Stimulated activated CD8-positive, alpha-beta memory T cell treated with anti-CD3 and anti-CD28 coated beads, Interleukin-4, amount 100 ng/mL, for 1 hour (primary cell): ENCODE results near the gene MVB12A.

ENCODE experiments used
- DNase-seq, 2 donors: peaks; one replicate each; pipeline ENCODE4 v3.0.0-alpha.2; 2020; ENCODE audit warnings: low read depth in 2 of 2, low spot score in 1 of 2

The MVB12A gene

GRCh38 chr19:17441241-17442021 is 21.6 kb downstream of the MVB12A start:
- DNase-seq = no peak

- DNase-seq = no peak
These were observed 25.8 kb downstream of the MVB12A start for GRCh38 chr19:17445526-17446165.

- DNase-seq = no peak
These were observed 27.9 kb downstream of the MVB12A start for GRCh38 chr19:17447704-17448130.

GRCh38 chr19:17448131-17448967 is 28.5 kb downstream of the MVB12A start, which contains the start of gene TMEM221:
Gene TMEM221, minus strand, starts transcription at chr19:17448668. Its CDS starts 206 bp downstream, at chr19:17448462.
- peak in 1 of 2 donors; percentile 21 for DNase-seq

- peak in 1 of 2 donors; percentile 8 for DNase-seq
These were observed 30.6 kb downstream of the MVB12A start for GRCh38 chr19:17450264-17451075.

GRCh38 chr19:17451820-17452219 is 32.0 kb downstream of the MVB12A start:
- DNase-seq = no peak

- no peak for DNase-seq
These were observed 34.8 kb downstream of the MVB12A start for GRCh38 chr19:17454576-17455071.

GRCh38 chr19:17455308-17456123 is 35.7 kb downstream of the MVB12A start:
- no peak for DNase-seq

GRCh38 chr19:17456127-17456526 is 36.3 kb downstream of the MVB12A start:
- no peak for DNase-seq

- no peak for DNase-seq
These were observed 37.8 kb downstream of the MVB12A start for GRCh38 chr19:17457616-17458015.

- DNase-seq = no peak
These were observed 39.1 kb downstream of the MVB12A start for GRCh38 chr19:17458970-17459369.

GRCh38 chr19:17460372-17461230 is 40.8 kb downstream of the MVB12A start, which contains the start of gene NXNL1:
Gene NXNL1, minus strand, starts transcription at chr19:17460926. Its CDS starts 57 bp downstream, at chr19:17460869.
- no peak for DNase-seq

GRCh38 chr19:17466487-17466850 is 46.6 kb downstream of the MVB12A start:
- DNase-seq = no peak

- no peak for DNase-seq
These were observed 47.8 kb downstream of the MVB12A start for GRCh38 chr19:17467471-17468301.

- no peak for DNase-seq
These were observed 48.6 kb downstream of the MVB12A start for GRCh38 chr19:17468302-17469091.

GRCh38 chr19:17469092-17469480 is 49.2 kb downstream of the MVB12A start:
- no peak for DNase-seq

GRCh38 chr19:17469481-17470067 is 49.7 kb downstream of the MVB12A start:
- peak; percentile 85 to 87 for DNase-seq
